Stimulated activated CD8-positive, alpha-beta memory T cell treated with anti-CD3 and anti-CD28 coated beads, Interleukin-7, amount 100 ng/mL, for 48 hours (primary cell): Measurements from ENCODE around the gene MAGI2.

Experiments used
- DNase-seq, 2 donors: peaks; one replicate each; pipeline ENCODE4 v3.0.0-alpha.2; 2020; ENCODE audit warnings: low read depth in 1 of 2; ENCODE audit errors: extremely low read depth in 1 of 2

Gene MAGI2

DNA sequence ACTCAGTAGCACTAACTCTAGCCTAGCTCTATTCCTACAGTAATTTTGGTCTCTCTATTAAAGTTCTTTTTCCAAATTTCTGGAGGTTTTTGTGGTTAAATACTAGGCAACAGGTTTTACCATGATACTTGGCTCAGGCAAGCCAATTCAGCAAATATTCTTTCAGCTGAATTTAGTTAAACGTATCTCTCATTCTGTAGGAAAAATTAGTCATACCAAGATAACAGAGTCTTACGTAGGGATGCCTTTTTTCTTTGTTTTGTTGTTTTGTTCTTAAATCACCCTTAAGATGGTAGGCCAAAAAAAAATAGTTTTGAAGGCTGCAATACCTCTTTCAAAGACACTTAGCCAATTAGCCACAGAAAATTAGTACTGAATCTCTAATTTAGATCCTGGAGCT, 180.5 kb downstream of the MAGI2 start:
- no peak for DNase-seq

DNA sequence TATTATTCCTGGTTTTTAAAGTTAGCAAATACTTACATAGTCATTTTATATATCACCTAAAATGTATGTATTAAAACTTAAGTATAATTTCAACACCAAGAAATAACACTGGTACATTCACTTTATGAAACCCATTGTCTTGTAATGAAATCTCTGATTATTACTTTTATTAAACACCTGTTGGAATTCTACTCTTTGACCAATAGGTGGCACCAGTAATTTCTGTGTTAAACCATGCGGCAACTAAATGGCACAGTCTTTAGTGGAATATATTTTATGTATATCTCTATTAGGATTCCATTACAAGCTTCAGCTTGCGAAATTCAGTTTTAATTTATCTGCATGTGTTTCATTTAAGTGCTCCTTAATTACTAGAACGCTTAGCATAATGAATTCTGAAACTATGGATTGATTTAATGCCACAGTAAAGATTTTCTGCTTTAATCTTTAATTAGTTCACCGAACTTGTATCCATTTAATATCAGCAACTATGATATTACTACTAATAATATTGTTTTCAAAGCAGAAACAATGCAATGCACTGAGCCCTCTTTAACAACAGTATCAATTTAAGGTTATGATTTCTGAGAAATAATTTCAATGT, 181.3 kb downstream of the MAGI2 start:
- no peak for DNase-seq

DNA sequence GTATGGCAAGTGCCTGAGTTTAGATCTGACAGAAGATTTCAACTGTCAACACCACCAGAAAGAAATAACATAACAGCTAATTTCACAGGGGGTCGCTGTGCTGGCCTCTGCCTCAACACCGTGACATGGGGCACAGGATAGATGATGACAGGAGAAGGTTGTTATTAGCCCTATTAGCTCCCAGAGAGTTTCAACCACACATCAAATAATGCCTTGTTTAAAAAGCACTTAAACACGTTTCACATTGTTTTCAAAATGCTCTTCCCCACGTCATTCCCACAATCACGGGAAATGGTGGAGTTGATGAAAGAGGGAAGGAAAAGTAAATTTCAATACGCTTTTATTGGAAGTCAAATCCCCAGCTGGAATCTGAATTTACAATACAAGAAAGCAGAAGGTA, 184.7 kb downstream of the MAGI2 start:
- no peak for DNase-seq

GRCh38 chr7:79258826-79259225, 194.6 kb downstream of the MAGI2 start:
- no peak for DNase-seq

- no peak for DNase-seq
Measured at GRCh38 chr7:79257959-79258358, 195.5 kb downstream of the MAGI2 start.

DNA sequence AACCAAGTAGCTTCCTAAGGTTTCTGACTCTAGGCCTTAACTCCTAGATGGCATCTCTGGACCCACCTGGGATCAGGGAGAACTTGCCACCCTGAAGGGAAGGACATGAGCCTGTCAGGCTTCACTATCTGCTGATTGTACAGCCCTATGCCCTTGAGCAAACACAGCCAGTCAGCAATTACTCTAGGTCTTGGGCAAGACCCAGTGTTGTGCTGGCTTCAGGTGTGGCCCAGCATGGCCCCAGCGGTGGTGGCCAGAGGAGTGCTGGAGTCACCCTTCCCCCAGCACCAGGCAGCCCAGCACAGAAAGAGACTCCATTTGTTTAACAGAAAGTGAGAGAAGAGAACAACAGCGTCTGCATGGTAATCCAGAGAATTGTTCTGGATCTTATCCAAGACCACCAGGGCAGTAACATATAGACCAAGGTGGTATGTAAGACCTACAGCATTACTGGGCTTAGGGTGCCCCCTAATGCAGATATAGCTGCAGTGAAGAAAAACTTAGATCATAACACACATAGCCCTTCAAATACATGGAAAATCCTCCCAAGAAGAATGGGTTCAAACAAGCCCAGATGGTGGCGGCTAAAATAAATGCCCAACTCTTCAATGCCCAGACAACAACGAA, 207.7 kb downstream of the MAGI2 start:
- no peak for DNase-seq

GRCh38 chr7:79244482-79244881, 209.0 kb downstream of the MAGI2 start:
- no peak for DNase-seq

GRCh38 chr7:79241288-79242060, 212.0 kb downstream of the MAGI2 start:
- DNase-seq, result no peak

- no peak for DNase-seq
Measured at GRCh38 chr7:79240413-79240812, 213.1 kb downstream of the MAGI2 start.

- no peak for DNase-seq
Measured at GRCh38 chr7:79236352-79237028, 217.0 kb downstream of the MAGI2 start.

DNA sequence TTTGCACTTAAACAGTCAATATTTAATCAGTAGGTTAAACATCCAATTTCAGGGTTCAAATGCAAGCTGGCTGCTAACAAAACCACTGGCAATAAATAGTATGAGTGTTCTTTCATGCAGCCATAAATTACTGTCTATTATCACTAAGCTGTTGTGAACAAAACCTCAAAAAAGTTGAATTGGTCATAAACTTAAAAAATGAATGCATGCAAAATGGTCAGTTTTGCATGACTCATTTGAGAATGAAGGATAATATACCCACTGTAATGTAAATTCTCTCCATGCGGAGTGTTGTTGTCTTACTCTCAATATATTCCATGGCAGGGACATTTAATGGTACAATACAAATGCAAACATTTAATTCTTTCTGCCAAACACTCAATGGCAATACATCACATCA, 226.4 kb downstream of the MAGI2 start:
- DNase-seq, result no peak

- DNase-seq, result no peak
Measured at GRCh38 chr7:79221211-79221610, 232.3 kb downstream of the MAGI2 start.

- no peak for DNase-seq
Measured at GRCh38 chr7:79217976-79218626, 235.4 kb downstream of the MAGI2 start.

- no peak for DNase-seq
Measured at GRCh38 chr7:79217468-79217867, 236.0 kb downstream of the MAGI2 start.

- no peak for DNase-seq
Measured at GRCh38 chr7:79216236-79216635, 237.2 kb downstream of the MAGI2 start.

GRCh38 chr7:79212334-79212733, 241.1 kb downstream of the MAGI2 start:
- DNase-seq, result no peak

GRCh38 chr7:79211724-79212123, 241.7 kb downstream of the MAGI2 start:
- no peak for DNase-seq

GRCh38 chr7:79199961-79200360, 253.5 kb downstream of the MAGI2 start:
- DNase-seq, result no peak

- DNase-seq, result no peak
Measured at GRCh38 chr7:79199266-79199665, 254.2 kb downstream of the MAGI2 start.

GRCh38 chr7:79185605-79186004, 267.9 kb downstream of the MAGI2 start:
- DNase-seq, result no peak

GRCh38 chr7:79182283-79182682, 271.2 kb downstream of the MAGI2 start:
- DNase-seq, result no peak
